Esophagus muscularis mucosa (tissue), 4 donors: ENCODE measurements around the gene AK8.

Experiments
- EP300 ChIP-seq: sonication (generic); formaldehyde crosslinking; IDR thresholded peaks from one replicate; pipeline ENCODE4 v1.6.1; 2017; ENCODE audit warnings: antibody characterized with exemption
- POLR2A ChIP-seq: fragments of 450-650 bp; IDR thresholded peaks from one replicate; pipeline ENCODE4 v1.6.1; 2017; ENCODE audit warnings: antibody characterized with exemption, moderate library complexity, mild to moderate bottlenecking, low read depth
- POLR2AphosphoS5 ChIP-seq, 2 donors: sonication (generic); formaldehyde crosslinking; IDR thresholded peaks; one replicate each; pipeline ENCODE4 v1.6.1; 2017; ENCODE audit warnings: antibody characterized with exemption in 2 of 2
- TF ChIP-seq, protein P1 (sequence below), 3 experiments: fragments of 200-600 bp in 2 of 3; fragments of 450-650 bp in 1 of 3; sonication (generic) in 2 of 3; IDR thresholded peaks; one replicate each; pipeline ENCODE4 v1.5.1; 2017 to 2019; ENCODE audit warnings: antibody characterized with exemption in 3 of 3, mild to moderate bottlenecking in 2 of 3, moderate library complexity in 1 of 3

DNA sequence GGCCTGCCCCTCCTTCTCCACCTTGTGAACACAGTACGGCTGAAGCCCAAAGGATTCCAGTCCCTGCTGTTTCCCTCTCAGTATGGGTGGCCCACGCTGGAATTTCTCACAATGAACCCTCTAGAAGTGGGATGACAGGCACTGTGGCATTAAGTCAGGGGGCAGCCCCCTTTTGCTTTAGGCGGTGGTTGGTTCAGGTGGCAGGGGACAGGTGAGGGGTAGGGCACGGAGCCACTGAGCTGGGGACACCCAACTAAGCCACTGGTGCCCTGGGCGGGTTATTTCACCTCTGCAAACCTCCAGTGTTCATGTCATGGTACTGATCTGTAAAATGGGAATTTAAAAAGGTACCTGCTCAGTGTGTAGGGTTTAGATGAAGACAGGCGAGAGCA lies 8.2 kb upstream of the AK8 start:
- TF ChIP-seq, protein P1, sequence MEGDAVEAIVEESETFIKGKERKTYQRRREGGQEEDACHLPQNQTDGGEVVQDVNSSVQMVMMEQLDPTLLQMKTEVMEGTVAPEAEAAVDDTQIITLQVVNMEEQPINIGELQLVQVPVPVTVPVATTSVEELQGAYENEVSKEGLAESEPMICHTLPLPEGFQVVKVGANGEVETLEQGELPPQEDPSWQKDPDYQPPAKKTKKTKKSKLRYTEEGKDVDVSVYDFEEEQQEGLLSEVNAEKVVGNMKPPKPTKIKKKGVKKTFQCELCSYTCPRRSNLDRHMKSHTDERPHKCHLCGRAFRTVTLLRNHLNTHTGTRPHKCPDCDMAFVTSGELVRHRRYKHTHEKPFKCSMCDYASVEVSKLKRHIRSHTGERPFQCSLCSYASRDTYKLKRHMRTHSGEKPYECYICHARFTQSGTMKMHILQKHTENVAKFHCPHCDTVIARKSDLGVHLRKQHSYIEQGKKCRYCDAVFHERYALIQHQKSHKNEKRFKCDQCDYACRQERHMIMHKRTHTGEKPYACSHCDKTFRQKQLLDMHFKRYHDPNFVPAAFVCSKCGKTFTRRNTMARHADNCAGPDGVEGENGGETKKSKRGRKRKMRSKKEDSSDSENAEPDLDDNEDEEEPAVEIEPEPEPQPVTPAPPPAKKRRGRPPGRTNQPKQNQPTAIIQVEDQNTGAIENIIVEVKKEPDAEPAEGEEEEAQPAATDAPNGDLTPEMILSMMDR (IDR thresholded peaks at IDR 0.05): no peak
- no peak for TF ChIP-seq POLR2A
- TF ChIP-seq POLR2AphosphoS5 (IDR thresholded peaks at IDR 0.05): no peak
- TF ChIP-seq EP300: no peak
